Left kidney (tissue), 2 donors: Measurements from ENCODE around the gene ABCC10. TPM values are rescaled to one million over a fixed set of nuclear protein-coding genes. Genes with fewer than 3 reads are reported as not detected.
"Not testable (repeated sequence)": the region's sequence is repeated elsewhere in the genome, so short reads cannot be mapped to it uniquely, and the experiment has no call there.

ENCODE experiments used
- DNase-seq: peaks from one replicate; pipeline ENCODE4 v3.0.0-alpha.2; 2013
- polyA plus RNA-seq: library from polyadenylated mRNA; unstranded; fragments of 120-200 nt; gene quantifications from one replicate; pipeline ENCODE4 v1.2.1, GENCODE V29; 2013; ENCODE audit not compliant: insufficient read length

Gene ABCC10
- polyA plus RNA-seq, 1 donor = 28.9 TPM

DNA sequence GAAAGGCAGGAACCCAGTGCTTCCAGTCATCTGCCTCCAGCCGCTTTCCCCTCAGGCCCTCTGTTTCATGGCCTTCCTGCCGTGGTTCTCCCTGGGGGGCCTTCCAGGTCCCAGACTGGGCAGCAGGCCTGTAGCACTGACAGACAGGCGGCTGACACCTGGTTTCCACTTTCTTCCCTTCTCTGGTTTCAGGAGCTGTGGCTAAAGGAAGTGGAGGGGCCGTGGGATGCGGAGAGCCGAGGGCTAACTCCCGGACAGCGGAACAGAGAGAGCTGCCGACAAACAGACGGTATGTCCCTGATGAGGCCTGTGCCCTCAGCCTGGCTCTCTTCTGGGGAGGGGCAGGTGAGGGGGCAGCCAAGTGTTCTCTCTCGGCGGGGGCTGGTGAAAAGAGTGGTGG lies 70.3 kb downstream of the ABCC10 start:
- no peak for DNase-seq

DNA sequence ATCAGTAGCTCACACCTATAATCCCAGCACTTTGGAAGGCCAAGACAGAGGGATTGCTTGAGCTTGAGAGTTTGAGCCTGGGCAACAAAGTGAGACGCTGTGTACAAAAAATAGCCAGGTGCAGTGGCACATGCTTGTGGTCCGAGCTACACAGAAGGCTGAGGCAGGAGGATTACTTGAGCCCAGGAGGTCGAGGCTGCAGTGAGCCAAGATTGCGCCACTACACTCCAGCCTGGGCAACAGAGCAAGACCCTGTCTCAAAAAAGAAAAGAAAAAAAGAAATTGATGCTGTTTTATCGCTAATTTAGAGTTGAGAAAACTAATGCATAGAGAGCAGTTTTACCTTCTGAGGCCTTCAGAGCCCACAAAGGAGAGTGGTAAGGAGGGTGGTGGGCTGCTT lies 71.0 kb downstream of the ABCC10 start:
- DNase-seq = not testable (repeated sequence)

DNA sequence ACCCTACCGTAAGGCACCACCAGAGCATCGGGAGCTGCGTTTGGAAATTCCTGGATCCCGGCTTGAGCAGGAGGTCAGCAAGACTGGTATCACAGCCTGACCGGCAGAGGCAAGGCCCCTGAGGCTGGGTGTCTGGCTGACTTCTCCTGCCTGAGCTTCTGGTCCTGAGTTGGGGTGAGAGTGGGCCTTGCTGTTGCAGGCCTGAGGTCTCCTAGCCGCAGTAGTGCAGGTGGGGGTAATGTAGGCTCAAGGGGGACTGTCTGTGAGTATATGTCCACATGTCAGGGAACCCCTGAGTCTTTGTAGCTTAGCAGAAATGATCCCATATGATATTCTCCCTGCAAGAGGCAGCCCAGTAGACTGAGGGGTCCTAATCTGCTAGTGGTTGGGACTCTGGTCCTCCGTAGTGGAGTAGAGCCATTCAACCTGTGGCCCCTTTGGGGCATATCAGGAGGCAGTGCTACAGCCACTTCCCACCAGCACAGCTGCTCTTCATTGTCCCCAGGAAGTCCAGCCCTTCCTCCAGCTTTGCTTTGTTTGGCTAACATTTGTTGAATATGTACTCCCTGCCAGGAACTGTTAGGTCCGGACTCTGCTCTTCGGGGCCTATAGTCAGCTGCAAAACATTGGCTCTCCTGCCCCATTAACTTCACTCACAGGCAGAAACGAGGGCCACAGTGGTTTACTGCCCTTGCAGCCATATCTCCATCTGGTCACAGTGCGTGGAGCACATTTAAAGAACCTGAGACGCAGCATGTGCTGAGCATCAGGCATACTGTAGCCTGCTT lies 71.9 kb downstream of the ABCC10 start:
- DNase-seq = no peak

Other genes with a start within 250 kb of the ABCC10 start
- 44.3 TPM for gene CUL9, start 245.3 kb upstream of the ABCC10 start, polyA plus RNA-seq
- gene DNPH1, start 198.1 kb upstream of the ABCC10 start, polyA plus RNA-seq = 44.3 TPM
- gene TTBK1, start 184.1 kb upstream of the ABCC10 start, polyA plus RNA-seq = 0.37 TPM
- gene SLC22A7, start 129.3 kb upstream of the ABCC10 start, polyA plus RNA-seq = 1.2 TPM
- gene CRIP3, start 118.7 kb upstream of the ABCC10 start, polyA plus RNA-seq = 7.3 TPM
- 38.1 TPM for gene ZNF318, start 57.9 kb upstream of the ABCC10 start, polyA plus RNA-seq
- 1.00 TPM for gene DLK2, start 28.0 kb downstream of the ABCC10 start, polyA plus RNA-seq
- gene TJAP1, start 50.0 kb downstream of the ABCC10 start, polyA plus RNA-seq = 41.3 TPM
- gene LRRC73, start 82.8 kb downstream of the ABCC10 start, polyA plus RNA-seq = 1.2 TPM
- gene YIPF3, start 89.4 kb downstream of the ABCC10 start, polyA plus RNA-seq = 137 TPM
- gene POLR1C, start 89.5 kb downstream of the ABCC10 start, polyA plus RNA-seq = 40.2 TPM
- 68.7 TPM for gene XPO5, start 148.5 kb downstream of the ABCC10 start, polyA plus RNA-seq
- gene POLH, start 148.6 kb downstream of the ABCC10 start, polyA plus RNA-seq = 28.5 TPM
- gene GTPBP2, start 201.7 kb downstream of the ABCC10 start, polyA plus RNA-seq = 63.7 TPM
- gene MAD2L1BP, start 208.3 kb downstream of the ABCC10 start, polyA plus RNA-seq = 25.7 TPM
- 1.4 TPM for gene RSPH9, start 217.5 kb downstream of the ABCC10 start, polyA plus RNA-seq